GM12872 (cell line): ENCODE results near the gene CARMIL1.

ENCODE experiments used
- TF ChIP-seq, protein P1 (sequence below): IDR thresholded peaks from 3 replicates; pipeline ENCODE4 v1.5.1; 2011; ENCODE audit warnings: low read depth, mild to moderate bottlenecking, low read length, moderate library complexity; ENCODE audit not compliant: insufficient read depth

Gene CARMIL1

DNA sequence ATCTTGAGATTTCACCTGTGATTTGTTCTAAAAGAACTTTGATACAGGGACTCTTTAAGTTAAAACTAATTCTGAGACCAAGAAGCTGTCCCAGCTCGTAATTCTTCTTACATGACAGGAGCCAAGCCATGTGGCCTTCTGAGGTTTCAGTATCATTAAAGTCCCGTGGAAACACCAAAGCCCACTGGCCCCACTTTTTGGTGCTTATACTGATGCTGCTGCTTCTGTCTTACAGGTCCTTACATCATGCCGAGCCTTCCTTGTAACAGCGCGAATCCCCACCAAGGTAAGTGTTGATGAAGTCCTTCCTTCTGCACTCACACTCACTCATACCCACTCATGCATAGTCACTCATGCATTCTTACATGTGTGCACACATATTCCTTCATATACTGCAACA lies 140.7 kb downstream of the CARMIL1 start:
- TF ChIP-seq, protein P1, sequence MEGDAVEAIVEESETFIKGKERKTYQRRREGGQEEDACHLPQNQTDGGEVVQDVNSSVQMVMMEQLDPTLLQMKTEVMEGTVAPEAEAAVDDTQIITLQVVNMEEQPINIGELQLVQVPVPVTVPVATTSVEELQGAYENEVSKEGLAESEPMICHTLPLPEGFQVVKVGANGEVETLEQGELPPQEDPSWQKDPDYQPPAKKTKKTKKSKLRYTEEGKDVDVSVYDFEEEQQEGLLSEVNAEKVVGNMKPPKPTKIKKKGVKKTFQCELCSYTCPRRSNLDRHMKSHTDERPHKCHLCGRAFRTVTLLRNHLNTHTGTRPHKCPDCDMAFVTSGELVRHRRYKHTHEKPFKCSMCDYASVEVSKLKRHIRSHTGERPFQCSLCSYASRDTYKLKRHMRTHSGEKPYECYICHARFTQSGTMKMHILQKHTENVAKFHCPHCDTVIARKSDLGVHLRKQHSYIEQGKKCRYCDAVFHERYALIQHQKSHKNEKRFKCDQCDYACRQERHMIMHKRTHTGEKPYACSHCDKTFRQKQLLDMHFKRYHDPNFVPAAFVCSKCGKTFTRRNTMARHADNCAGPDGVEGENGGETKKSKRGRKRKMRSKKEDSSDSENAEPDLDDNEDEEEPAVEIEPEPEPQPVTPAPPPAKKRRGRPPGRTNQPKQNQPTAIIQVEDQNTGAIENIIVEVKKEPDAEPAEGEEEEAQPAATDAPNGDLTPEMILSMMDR = no peak

DNA sequence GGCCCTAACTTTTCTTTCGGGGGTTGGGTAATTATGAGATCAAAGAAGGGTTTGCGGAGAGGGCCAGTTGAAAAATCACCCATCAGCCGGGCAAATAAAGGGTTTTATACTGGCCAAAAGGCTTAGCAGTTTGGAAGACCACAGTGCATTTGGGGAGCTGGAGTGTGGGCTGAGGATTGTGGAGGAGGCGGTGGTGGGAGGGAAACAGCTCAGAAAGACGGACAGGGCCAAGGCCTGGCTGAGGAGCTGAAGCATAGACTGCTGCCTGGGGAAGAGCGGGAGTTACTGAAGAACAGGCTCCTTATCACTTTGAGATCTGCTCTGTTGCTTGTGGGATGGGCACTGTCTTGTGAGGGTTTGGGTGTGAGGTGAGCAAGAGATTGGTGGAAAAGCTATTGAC lies 144.2 kb downstream of the CARMIL1 start:
- TF ChIP-seq, protein P1 = no peak

DNA sequence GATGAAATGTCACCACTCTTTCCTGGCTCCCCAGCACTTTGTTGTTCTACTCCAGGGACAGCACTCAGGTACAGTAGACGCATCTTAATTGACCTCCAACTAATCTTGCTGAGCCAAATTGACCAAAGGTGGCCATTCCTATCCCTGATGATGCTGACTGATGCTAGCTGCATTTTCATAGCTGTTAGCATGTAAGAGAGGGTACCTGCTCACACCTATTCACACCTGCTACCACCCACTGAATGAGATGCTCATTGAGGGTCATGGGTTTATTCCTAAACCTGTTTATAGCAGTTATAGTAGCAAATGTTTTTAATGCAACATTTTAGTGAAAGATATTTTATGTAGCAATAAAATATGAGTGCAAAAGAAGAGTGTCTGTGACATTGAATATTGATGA lies 145.1 kb downstream of the CARMIL1 start:
- TF ChIP-seq, protein P1 = no peak

DNA sequence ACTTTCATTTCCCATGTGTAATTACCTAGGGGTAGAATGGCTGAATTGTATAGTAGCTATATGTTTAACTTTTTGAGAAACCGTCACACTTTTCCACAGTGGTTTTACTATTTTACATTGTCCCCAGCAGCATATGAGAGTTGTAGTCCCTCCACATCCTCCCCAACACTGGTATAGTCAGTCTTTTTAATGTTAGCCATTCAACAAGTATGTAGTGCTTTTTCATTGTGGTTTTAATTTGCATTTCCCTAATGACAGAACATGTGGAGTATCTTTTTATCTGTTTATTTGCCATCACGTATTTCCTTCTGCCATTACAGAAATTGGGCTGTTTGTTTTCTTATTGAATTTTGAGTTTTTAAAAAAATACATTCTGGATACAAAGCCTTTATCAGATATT lies 148.4 kb downstream of the CARMIL1 start:
- TF ChIP-seq, protein P1 = no peak

DNA sequence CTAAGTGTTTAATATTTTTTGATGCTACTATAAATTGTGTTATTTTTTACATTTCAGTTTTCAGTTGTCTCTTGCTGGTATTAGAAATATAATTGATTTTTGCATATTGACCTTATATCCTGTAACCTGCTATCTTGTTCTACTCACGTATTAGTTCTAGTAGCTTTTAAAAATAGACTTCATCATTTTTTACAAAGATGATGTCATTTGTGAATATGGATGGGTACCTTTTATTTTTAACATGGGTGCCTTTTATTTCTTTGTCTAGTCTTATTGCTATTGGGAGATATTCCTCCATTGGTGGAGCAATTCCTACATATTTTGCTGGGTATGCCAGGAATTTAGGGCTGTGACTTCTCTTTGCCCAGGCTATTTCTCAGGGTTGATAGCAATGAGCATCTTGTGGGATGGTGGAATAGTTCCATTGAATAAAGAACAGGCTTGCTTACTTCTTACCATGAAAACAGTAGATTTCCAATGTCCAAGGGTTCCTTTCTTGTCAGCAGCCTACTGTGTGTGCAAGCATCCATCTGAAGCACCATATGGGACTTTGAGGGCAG lies 149.7 kb downstream of the CARMIL1 start:
- TF ChIP-seq, protein P1 = no peak

DNA sequence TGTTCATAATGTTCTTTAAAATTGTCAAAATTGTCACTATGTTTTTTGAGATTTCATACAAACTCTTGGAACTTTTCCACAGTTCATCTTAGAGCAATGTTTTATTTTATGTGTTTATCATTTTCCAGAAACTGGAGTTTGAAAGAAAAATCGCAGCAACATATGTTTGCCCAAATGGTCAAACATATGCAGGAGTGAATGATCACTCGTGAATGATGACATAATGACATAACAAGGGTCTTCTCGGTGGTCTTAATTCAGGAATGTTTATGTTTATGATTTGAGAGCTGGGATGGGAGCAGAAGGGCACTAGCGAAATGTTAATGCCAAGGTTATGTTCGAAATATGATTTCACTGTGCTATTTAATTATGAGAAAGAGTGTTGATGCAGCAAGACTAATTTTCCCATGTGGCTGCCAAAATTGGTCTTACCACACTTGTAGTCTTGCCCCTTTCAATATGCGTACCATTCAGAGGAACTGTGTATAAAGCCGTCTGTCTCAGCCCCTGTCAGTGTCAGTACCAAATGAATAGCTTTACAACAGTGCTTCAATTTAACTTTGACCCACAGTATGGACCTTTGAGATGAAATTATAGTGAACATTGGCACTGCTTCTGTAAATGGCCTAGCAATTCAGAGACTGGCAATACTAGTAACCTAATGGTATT lies 152.3 kb downstream of the CARMIL1 start:
- TF ChIP-seq, protein P1 = no peak

DNA sequence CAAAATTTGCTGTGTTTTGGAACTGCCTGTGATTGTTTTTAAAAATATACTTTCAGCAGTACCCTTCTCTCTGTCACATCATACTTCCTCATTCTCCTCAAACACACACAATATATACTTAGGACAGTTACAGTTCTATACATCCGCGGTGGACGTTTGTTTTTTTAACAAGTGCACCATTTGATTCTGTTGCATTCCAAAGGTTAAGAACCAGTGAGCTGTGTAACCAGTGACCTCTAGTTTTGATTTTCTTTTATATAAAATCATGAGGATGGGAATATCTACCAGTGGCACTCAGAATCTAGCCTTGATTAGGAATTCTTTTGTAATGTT lies 152.8 kb downstream of the CARMIL1 start:
- TF ChIP-seq, protein P1 = no peak
